Loucy (cell line): ENCODE data around the gene MAGOHB.

ENCODE experiments used
- EZH2phosphoT487 ChIP-seq: fragments of 200-600 bp; IDR thresholded peaks from 2 replicates; pipeline ENCODE4 v1.6.1; 2018; ENCODE audit warnings: antibody characterized with exemption, mild to moderate bottlenecking, moderate library complexity, borderline replicate concordance
- TF ChIP-seq, protein P1 (sequence below): fragments of 200-600 bp; sonication (generic); conservative IDR thresholded peaks from 2 replicates; pipeline ENCODE4 v1.5.1; 2014; ENCODE audit warnings: mild to moderate bottlenecking, antibody characterized with exemption, low read length

DNA sequence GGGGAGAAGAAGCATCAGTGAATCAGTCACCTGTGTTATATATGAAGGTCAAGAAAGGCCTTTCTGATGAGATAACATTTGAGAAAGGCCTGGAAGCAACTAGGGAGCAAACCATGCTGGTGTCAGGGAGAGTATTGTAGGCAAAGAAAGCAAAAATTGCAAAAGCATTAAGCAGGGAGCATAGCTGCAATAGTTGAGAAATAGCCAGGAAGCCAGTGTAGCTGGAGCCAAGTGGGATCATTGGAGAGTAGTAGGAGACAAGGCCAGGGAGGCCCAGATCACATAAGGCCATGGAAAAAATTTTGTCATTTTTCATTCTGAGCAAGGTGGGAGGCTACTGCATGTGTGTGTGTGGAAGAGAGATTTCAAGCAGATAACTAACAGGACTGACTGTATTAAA, 18.8 kb upstream of the MAGOHB start:
- no peak for TF ChIP-seq EZH2phosphoT487
- TF ChIP-seq, protein P1, sequence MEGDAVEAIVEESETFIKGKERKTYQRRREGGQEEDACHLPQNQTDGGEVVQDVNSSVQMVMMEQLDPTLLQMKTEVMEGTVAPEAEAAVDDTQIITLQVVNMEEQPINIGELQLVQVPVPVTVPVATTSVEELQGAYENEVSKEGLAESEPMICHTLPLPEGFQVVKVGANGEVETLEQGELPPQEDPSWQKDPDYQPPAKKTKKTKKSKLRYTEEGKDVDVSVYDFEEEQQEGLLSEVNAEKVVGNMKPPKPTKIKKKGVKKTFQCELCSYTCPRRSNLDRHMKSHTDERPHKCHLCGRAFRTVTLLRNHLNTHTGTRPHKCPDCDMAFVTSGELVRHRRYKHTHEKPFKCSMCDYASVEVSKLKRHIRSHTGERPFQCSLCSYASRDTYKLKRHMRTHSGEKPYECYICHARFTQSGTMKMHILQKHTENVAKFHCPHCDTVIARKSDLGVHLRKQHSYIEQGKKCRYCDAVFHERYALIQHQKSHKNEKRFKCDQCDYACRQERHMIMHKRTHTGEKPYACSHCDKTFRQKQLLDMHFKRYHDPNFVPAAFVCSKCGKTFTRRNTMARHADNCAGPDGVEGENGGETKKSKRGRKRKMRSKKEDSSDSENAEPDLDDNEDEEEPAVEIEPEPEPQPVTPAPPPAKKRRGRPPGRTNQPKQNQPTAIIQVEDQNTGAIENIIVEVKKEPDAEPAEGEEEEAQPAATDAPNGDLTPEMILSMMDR = no peak
